ENCODE data around the gene SUCLG2.

DNA sequence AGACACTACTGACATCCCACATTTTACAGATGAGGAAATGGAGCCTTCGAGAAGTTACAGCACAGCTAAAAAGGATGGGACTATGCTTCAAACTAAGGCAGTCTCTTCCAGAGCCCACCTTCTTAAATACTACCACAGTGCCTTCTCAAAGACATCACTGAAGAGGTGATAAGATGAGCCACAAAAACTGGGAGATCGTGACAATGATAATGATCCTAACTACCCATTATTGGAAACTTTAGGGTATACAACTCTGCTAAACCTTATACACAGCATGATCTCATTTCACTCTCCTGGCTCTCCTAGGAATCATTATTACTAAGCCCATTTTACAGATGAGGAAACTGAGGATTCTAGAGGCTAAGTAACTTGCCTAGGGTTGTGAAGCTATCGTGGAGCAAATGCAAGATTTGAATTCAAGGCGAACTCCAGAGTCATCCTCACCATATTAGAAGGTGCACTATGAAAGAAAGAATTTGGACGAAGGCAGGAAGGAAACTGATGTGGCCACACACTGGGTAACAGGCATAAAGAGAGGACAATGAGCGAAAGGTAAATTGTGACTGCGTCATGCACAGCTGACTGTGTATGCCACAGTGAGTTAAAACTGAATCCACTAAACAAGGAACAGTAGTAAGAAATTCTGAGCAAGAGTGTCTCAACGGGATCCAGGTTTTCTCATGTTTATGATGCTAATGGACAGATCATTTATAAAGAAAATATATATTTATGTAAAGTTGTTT, 55.4 kb downstream of the SUCLG2 start:
- no peak for TF ChIP-seq POLR2AphosphoS5 (IDR thresholded peaks at IDR 0.05; ENCODE audit: low read depth)
- TF ChIP-seq, protein P1, sequence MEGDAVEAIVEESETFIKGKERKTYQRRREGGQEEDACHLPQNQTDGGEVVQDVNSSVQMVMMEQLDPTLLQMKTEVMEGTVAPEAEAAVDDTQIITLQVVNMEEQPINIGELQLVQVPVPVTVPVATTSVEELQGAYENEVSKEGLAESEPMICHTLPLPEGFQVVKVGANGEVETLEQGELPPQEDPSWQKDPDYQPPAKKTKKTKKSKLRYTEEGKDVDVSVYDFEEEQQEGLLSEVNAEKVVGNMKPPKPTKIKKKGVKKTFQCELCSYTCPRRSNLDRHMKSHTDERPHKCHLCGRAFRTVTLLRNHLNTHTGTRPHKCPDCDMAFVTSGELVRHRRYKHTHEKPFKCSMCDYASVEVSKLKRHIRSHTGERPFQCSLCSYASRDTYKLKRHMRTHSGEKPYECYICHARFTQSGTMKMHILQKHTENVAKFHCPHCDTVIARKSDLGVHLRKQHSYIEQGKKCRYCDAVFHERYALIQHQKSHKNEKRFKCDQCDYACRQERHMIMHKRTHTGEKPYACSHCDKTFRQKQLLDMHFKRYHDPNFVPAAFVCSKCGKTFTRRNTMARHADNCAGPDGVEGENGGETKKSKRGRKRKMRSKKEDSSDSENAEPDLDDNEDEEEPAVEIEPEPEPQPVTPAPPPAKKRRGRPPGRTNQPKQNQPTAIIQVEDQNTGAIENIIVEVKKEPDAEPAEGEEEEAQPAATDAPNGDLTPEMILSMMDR (IDR thresholded peaks at IDR 0.05; ENCODE audit: insufficient read depth, low read length) = no peak

Data from HL-60 (cell line).